Fibroblast of lung (primary cell): ENCODE results near the gene ADCY9.
"Not testable (repeated sequence)": the region's sequence is repeated elsewhere in the genome, so short reads cannot be mapped to it uniquely, and the experiment has no call there.

ENCODE experiments used
- CTCF ChIP-seq, 2 donors: IDR thresholded peaks in 1 of 2; conservative IDR thresholded peaks in 1 of 2; 1 replicate in 1 of 2; 2 replicates in 1 of 2; pipeline ENCODE4 v1.5.1; 2011 to 2012; ENCODE audit warnings: low read length in 2 of 2, control low read depth in 1 of 2, inconsistent platforms in 1 of 2, low read depth in 1 of 2, mild to moderate bottlenecking in 1 of 2
- EZH2 ChIP-seq: IDR thresholded peaks from 2 replicates; pipeline ENCODE4 v1.5.1; 2012; ENCODE audit warnings: low read length, control low read depth, mild to moderate bottlenecking; ENCODE audit errors: missing control alignments

GRCh38 chr16:3927147-3927546, 189.1 kb downstream of the ADCY9 start:
- TF ChIP-seq EZH2; CTCF (conservative IDR thresholded peaks at IDR 0.05 in 1 of 2, IDR thresholded peaks at IDR 0.05 in 1 of 2; ENCODE audit: low read depth in 1 of 2, low read length in 2 of 2): not testable (repeated sequence)
